Stimulated activated CD8-positive, alpha-beta memory T cell treated with anti-CD3 and anti-CD28 coated beads, Interleukin-12 subunit alpha, Interleukin-12 subunit beta, amount 100 ng/mL, for 1 hour (primary cell): ENCODE results near the gene DEGS2.
A peak's percentile ranks its signal among the peaks of the same experiment; 100 is the strongest.

ENCODE experiments used
- DNase-seq: peaks from one replicate; pipeline ENCODE4 v3.0.0-alpha.2; 2020; ENCODE audit warnings: low read depth

Gene DEGS2

DNA sequence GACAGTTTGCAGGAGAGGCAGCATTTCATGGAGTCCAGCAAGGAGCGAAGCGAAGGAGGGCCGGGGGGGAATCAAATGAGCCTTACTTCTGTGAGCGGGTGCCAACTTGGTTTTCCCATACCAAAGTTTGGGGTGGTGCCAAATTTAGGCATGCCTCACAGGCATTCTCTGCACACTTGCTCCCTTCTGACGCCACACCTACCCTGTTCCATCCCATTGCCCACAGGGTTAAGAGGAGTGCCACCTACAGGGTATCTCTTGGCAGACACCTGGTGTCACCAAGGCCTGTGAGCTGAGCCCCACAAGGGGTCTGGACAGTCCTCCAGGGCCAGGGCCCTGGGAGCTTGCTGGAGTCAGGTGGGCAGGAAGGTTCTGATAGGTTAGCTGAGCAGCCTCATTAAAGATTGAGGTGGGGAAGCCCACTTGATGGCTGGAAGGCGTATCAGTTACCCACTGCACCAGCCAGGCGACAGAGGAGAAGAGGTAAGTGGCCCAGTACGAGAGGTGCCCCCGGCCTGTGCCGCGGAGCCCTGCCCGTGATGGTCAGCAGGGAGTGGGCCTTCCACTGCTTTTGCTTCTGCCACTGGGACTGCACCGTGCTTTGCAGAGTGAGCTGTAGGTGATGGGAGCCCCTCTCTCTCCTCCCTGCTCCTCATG lies 45.2 kb downstream of the DEGS2 start:
- DNase-seq: no peak

DNA sequence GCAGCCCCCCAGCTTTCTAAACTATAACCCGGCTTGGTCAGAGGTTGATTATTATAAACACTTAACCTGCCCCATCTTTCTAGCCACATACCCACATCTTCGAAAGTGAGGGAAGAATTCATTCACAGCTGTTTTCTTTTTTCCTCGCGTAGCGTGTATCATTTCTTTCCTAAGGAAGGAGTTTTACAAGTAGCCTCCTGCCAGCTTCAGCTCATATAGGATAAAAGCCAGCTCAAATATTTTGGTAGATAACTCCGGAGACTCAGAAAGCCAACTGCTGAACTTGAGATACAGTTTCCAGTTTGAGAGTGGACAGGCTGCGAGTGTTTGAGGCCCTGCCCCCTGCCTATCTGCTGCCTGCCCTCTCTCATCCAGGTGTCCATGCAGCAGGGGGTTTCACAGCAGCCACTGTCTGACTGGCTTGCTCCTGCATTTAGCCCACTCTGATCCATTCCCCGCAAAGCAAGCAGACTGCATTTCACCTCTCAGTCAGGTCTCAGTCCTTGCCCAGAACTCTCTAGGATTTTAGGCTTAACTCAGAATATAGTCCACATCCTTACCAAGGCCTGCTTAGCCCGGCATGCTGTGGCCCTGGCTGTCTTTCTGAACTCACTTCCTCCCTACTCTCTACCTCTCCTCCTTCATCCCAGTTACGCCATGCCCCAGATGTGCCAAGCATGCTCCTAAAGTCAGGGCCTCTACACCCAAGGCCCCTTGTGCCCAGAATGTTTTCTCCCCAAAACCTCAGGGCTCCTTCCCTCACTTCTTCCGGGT lies 47.3 kb downstream of the DEGS2 start:
- no peak for DNase-seq

- no peak for DNase-seq
These were observed 48.6 kb downstream of the DEGS2 start for GRCh38 chr14:100110816-100111215.

GRCh38 chr14:100109594-100109955 lies 49.9 kb downstream of the DEGS2 start:
- no peak for DNase-seq

DNA sequence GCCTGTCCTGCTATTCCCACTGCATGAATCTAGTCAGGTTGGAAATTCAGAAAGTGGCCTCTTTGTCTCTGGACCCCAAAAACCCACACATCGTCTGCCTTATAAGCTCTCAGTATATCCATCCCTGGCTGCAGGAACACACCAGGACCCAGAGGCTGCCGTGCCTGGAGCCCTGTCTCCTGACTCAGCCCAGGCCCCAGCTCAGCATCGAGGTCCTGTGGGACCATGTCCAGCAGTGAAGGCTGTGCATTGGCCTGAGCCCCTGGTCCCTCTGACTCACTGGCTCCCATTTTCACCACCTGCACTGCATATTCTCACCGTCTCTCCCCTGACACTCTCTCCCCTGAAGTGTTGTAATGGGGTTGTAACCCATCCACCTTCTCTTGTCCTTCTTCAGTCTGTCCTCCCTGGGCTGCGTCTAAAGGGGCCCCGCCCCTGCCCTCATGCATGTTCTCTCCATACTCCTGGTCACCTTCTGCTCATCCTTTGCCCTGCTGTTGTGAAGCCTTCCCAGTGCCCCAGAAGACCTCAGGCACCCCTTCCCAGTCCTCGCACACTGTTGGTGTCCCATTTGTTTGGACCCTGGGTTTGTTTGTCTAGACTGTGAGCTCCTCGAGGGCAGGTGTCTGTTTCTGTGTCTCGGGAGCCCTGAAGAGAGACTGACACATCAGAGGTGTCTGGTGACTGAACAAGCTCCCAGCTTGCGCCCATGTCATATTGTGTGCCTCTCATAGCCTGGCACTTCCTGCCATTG lies 50.4 kb downstream of the DEGS2 start:
- no peak for DNase-seq

GRCh38 chr14:100108042-100108825 lies 51.2 kb downstream of the DEGS2 start:
- peak; percentile 83 for DNase-seq

DNA sequence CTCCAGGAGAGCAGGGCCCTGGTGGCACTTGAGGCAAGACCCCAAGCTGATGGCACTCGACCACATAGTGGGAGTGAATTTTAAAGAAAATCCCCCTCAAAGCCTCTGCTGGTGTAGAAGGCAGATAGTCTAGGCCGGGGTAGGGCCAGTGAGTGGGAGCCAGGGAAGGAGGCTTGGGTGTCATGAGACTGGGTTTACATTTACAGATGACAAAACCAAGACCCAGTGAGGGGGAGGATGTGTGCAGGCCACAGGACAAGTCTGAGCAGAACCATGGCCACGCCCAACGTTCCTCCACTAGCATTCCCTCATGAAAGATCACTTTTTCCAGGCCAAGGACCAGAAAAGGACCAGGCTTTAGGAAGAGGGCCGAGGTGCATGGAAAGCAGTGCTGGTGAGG lies 52.2 kb downstream of the DEGS2 start:
- no peak for DNase-seq

DNA sequence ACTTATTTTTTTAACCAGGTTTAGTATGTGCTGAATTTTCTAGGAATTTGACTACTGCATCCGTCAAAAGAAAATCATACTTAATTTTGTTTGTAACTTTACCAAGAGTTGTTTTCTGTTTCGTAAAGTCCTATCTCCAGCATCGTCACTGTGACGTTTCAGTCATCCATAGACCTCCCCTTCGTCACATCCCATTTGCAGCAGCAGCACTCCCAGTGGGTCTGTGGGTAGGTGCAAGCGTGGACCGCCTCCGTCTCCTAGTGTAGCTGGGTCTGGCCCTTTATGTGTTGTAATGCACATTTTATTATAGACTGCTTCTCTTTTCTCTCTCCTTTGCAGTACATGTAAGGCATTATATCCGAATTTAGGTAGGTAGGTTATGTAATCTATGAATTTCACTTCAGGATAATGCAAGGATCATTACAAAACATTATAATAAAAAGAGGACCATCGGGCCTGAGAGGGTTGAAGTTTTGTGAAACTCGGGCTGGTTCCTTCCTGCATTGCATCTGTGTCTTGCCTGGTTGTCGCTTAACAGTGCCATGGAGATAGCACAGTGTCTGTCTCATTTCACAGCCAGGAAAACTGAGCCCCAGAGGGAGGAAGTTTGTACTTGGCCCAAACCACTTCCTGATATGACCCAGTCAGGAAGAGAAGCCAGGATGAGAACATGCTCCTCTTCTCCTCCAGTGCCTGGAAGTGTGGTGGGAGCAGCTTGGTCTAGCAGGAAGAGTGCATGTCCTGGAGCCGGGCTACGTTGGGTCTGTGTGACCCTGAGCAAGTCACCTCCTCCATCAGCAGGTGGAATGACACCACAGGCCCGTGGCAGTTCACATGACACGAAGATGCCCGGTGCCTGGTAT lies 53.0 kb downstream of the DEGS2 start:
- DNase-seq: no peak

DNA sequence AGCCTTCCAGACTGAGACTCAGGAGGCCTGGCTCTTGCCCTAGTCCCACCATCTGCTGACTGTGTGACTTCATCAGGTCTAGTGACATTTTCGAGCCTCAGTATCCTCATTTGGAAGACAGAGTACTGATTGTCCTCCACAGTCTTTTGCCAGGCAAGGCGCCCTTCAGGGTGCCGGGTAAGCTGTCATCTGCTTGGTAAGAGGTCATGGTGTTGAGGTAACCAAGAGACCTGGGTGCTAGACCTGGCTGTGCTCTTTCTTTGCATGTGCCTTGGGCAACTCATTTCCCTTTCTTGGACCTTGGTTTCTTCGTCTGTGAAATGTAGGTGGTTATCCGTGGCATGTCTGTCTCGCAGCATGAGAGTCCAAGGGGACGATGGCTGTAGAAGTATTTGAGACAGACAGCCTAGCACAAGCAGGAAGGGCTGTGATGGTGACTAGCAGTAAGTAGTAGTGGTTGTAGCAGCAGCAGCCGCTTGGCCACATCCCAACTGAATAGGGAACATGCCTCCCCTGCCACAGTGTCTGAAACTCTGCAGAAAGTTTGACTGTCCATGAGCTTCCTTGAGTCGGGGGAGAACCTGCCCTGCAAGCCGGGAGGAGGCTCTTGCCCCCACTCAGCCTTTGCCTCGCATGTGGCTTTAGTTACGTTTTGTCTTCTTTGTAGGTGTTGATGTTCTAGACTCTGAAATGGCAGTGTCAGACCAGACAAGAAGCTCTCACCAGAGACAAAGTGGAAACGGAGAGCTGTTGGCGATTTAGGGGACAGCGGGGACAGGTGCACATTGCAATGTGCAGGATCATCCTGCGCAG lies 53.9 kb downstream of the DEGS2 start:
- DNase-seq: no peak

DNA sequence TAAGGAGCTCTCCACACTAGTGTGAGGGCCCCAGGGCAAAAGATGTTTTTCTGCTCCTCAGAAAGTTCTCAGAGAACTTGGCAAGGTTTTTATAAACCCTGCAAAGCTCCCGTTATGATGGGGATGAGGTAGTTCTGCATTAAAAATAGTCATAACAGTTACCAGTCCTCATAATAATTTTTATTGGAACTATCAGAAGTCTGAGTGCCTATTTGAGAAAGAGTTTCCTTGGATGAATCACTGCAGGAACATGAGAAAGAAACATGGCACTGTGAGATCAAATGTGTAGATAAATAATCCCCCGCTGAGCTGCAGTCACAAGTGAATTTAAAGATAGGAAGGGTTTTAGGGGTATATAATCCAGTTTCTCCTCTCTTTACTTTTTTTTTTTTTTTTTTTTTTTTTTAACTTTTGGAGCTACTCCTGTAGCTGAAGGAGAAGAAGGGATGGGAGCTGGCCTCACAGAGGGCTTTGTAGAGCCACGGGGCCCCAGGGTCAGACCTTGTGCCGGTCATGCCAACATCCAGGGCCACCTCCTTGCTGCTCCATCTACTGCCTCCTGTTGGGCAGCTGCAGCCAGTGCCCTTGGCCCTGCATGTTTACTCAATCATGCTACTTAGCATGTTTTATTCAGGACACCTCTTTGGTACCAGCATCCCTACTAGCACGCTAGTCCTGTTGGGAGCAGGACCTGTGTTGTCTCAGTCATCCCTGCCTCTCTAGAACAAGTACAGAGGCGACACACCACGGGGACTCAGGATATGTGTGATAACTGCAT lies 54.7 kb downstream of the DEGS2 start:
- no peak for DNase-seq

DNA sequence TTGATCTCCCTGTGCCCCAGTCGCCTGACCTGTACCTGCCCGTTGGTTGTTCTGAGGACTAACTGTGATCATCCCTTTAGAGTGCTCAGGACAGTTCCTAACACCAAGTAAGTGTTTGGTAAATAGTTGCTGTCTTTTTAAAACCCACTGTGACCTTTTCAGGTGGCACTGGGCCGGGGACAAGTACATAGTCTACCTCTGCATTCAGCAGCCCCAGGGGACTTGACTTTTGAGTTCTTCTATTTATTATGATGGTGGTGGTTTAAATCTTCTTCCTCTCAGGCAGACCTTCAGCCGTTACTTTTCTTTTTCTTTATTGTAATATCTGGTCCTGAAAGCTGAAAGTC lies 55.5 kb downstream of the DEGS2 start:
- no peak for DNase-seq

DNA sequence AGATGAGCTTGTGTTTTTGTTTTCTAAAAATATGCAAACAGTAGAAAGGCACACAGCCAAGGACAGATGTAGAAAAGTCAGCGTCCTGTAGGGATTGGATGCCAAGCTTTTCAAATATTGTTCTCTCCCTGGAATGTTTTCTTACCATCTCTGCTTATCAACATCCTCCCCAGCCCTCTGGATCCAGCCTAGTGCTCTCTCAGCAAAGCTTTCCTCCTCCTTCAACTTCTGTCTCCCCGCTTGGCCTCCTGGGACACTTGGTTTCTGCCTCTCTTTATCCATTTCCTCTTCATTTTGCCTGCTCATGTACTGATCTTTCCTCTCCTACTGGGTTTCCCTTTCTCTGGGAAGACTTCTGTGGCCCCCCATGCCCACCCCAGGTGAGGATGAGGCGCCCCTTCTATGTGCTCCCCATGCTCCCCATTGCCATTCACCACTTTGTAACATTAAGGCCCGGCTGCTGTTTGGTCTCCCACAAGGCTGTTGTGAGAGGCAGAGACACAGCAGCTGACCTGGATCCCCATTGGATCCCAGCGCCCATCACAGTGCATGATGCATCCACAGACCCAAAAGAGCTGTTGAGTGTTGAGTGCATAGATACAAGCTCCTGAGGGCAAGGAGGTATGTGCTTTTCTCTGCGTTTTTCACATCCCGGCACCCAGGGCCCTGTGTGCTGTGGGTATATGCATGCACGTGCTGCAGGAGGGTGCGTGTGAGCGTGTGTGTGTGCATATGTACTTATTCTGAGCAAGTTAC lies 56.0 kb downstream of the DEGS2 start:
- DNase-seq: no peak

DNA sequence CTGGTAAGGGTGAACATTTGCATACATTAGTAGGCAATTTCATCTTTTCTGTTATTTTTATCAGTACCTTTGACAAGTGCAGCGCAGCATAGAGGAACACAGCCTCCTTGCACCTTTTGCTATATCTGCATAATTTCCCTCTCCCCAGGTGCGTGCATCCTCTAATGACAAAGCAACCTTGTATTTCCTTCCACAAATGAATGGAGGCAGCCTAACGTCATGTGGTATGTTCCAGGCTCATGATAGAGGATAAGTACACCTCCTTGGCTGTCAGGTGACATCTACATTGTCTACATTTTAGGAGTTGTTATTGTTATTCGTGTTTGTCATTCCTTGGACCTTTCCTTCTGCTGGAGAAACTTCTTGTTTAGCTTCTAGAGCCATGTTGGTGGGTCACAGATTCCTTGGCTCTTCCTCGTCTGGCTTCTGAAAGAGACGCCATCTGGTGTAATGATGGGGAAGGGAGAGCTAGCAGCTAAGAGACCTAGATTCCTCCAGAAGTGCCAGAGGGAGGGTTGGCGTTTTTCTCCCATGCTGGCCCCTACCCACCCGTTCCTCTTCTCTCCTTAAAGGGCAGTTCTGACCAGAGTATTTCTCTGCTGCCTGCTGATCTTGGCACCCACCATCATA lies 57.2 kb downstream of the DEGS2 start:
- no peak for DNase-seq

- no peak for DNase-seq
These were observed 59.3 kb downstream of the DEGS2 start for GRCh38 chr14:100100032-100100703.

DNA sequence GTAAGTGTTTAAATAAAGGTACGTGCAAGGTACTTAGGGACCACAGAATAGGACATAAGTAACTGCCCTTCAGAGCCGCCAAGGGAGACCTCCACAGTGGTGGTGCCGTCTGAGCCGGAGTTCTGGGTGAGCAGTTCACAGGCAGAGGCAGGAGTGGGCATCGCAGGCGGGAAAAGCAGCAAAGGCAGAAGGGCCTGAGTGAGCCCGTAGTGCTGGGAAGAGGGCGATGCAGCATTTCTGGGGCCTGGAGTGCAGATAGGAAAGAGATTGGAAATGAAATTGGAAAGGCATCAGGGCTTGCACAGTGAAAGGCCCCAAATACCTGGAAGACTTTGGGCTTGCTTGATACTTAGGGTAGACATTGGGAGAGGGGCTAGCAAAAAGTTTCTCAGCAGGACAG lies 61.3 kb downstream of the DEGS2 start:
- no peak for DNase-seq

- no peak for DNase-seq
These were observed 62.8 kb downstream of the DEGS2 start for GRCh38 chr14:100096656-100097055.
